Ovary (tissue), 9 donors: ENCODE results near the gene FAT2. TPM values are rescaled to one million over a fixed set of nuclear protein-coding genes. Genes with fewer than 3 reads are reported as not detected.

Experiments used
- DNase-seq, 5 donors: peaks; one replicate each; pipeline ENCODE4 v3.0.0-alpha.2; 2019 to 2020
- H3K27ac ChIP-seq, 2 donors: fragments of 200-600 bp; one replicate each; pipeline versions ENCODE4 v1.5.1 to v1.8.0; 2019 to 2022
- H3K27me3 ChIP-seq: fragments of 200-600 bp; one replicate; pipeline ENCODE4 v1.8.0; 2022
- H3K36me3 ChIP-seq: fragments of 200-600 bp; sonication (generic); one replicate; pipeline ENCODE4 v1.5.1; 2019
- H3K4me1 ChIP-seq: one replicate; pipeline ENCODE4 v1.8.1; 2013; ENCODE audit warnings: mild to moderate bottlenecking, moderate library complexity; ENCODE audit not compliant: insufficient read depth
- H3K4me3 ChIP-seq: fragments of 200-600 bp; sonication (generic); one replicate; pipeline ENCODE4 v1.5.1; 2017
- H3K9me3 ChIP-seq, 2 donors: fragments of 200-600 bp in 1 of 2; sonication (generic) in 1 of 2; one replicate each; pipeline versions ENCODE4 v1.5.1 to v1.8.1; 2013 to 2019; ENCODE audit warnings: mild to moderate bottlenecking in 1 of 2, moderate library complexity in 1 of 2
- CTCF ChIP-seq, 3 donors: fragments of 450-650 bp in 2 of 3; fragments of 200-600 bp in 1 of 3; IDR thresholded peaks; one replicate each; pipeline versions ENCODE4 v1.5.1 to v1.8.0; 2016 to 2022; ENCODE audit warnings: antibody characterized with exemption in 3 of 3, mild to moderate bottlenecking in 1 of 3
- EP300 ChIP-seq: sonication (generic); formaldehyde crosslinking; IDR thresholded peaks from one replicate; pipeline ENCODE4 v1.6.1; 2017; ENCODE audit warnings: antibody characterized with exemption
- POLR2A ChIP-seq: fragments of 450-650 bp; IDR thresholded peaks from one replicate; pipeline ENCODE4 v1.6.1; 2017; ENCODE audit warnings: antibody characterized with exemption, mild to moderate bottlenecking, moderate library complexity
- WGBS, 3 donors: extraction: QIAGEN DNeasy Blood & Tissue Kit in 1 of 3; methylation state at CpG; one replicate each; pipeline versions ENCODE4 v1.1.5 to v1.1.7; 2013 to 2017; 5-methylcytosine and 5-hydroxymethylcytosine counted together
- intact Hi-C, 4 donors: fragments of 100-400 bp; cut with DNase I; formaldehyde crosslinking; loops; one replicate each; pipeline versions ENCODE4 v1.11.0 to v1.15.1; 2022 to 2023
- polyA plus RNA-seq, 2 donors: library from polyadenylated mRNA; stranded (reverse); fragments of 200-250 nt in 1 of 2; fragments of 350-450 nt in 1 of 2; fragmentation: Illumina TruSeq in 1 of 2; extraction: RNeasy Lipid Tissue Mini Kit (QIAGEN cat#74804) in 1 of 2; gene quantifications; one replicate each; pipeline ENCODE4 v1.2.3, GENCODE V29; 2013 to 2014
- total RNA-seq, 7 donors: library from RNA; depleted of rRNA in 2 of 7; stranded (reverse); fragments of >200 nt in 2 of 7; fragmentation: NEBNext Ultra II Directional in 3 of 7; extraction: Animal tissue kit (Norgen Biotek cat#: 25700) in 3 of 7; gene quantifications; one replicate each; pipeline versions ENCODE4 v1.1.0 to v1.2.4, GENCODE V29; 2016 to 2023
- donor health status: DM: no; HTN: no; CAD: no; lungs with moderate emphysema.
- donor health status: DM: no; HTN: no; CAD: no.
- donor health status: Bipolar disorder and iron deficiency.
- donor health status: DM: yes; HTN: yes; CAD: no.
- donor health status: DM: no; HTN: no; CAD: no.
- donor health status: DM: yes; HTN: yes; CAD: no.

FAT2 gene
- total and polyA plus RNA-seq, 9 donors, result 0.01 to 0.74 (median 0.14) TPM; not detected in 1

- Histone ChIP-seq H3K36me3 (no peaks in the 10 kb centered on the region), H3K27me3 (no peaks in the 10 kb centered on the region), H3K4me1 (no peaks in the 10 kb centered on the region), H3K4me3 (no peak overlapping the region), H3K27ac (no peak overlapping the region), H3K9me3 (no peaks in the 10 kb centered on the region)
- TF ChIP-seq CTCF (IDR thresholded peaks at IDR 0.05) (no peak), POLR2A (no peak), EP300 (no peak)
- intact Hi-C loops, result no loop called here
- WGBS, 3 donors, result 59 to 85% (median 66%) methylated on average over 2 of the region's 2 CpGs
- DNase-seq, result no peak
Measured at GRCh38 chr5:151570058-151570457, 21.1 kb downstream of the FAT2 start.

GRCh38 chr5:151569132-151570046 is 21.7 kb downstream of the FAT2 start:
- no peaks in the 10 kb centered on the region for H3K9me3 ChIP-seq
- WGBS, 3 donors, result 53 to 62% (median 55%) methylated on average over 8 of the region's 8 CpGs
- no peak for DNase-seq
- no peak overlapping the region for H3K4me3 ChIP-seq
- no peaks in the 10 kb centered on the region for H3K36me3 ChIP-seq
- intact Hi-C loops, result no loop called here
- no peaks in the 10 kb centered on the region for H3K27me3 ChIP-seq
- no peak overlapping the region for H3K27ac ChIP-seq
- TF ChIP-seq EP300 (no peak), POLR2A (no peak), CTCF (IDR thresholded peaks at IDR 0.05) (no peak)
- no peaks in the 10 kb centered on the region for H3K4me1 ChIP-seq

- H3K4me3 ChIP-seq, result no peak overlapping the region
- no peaks in the 10 kb centered on the region for H3K4me1 ChIP-seq
- H3K27ac ChIP-seq, result no peak overlapping the region
- 93 to 94% (median 94%) methylated on average over 7 of the region's 7 CpGs for WGBS, 3 donors
- no peak for TF ChIP-seq EP300
- no peak for TF ChIP-seq POLR2A
- TF ChIP-seq CTCF (IDR thresholded peaks at IDR 0.05), result no peak
- H3K36me3 ChIP-seq, result no peaks in the 10 kb centered on the region
- DNase-seq, result no peak
- intact Hi-C loops, result no loop called here
- no peaks in the 10 kb centered on the region for H3K27me3 ChIP-seq
- no peaks in the 10 kb centered on the region for H3K9me3 ChIP-seq
Measured at GRCh38 chr5:151568036-151568435, 23.1 kb downstream of the FAT2 start.

- no peaks in the 10 kb centered on the region for H3K9me3 ChIP-seq
- DNase-seq, result no peak
- no peak overlapping the region for H3K27ac ChIP-seq
- 90 to 94% (median 93%) methylated on average over 9 to 11 of the region's 11 CpGs for WGBS, 3 donors
- H3K36me3 ChIP-seq, result no peaks in the 10 kb centered on the region
- H3K27me3 ChIP-seq, result no peaks in the 10 kb centered on the region
- no peak overlapping the region for H3K4me3 ChIP-seq
- TF ChIP-seq EP300 (no peak), CTCF (IDR thresholded peaks at IDR 0.05) (no peak), POLR2A (no peak)
- intact Hi-C loops, result no loop called here
- H3K4me1 ChIP-seq, result no peaks in the 10 kb centered on the region
Measured at GRCh38 chr5:151565971-151566370, 25.2 kb downstream of the FAT2 start.
